ENCODE results near the gene ATAT1. TPM values are rescaled to one million over a fixed set of nuclear protein-coding genes. Genes with fewer than 3 reads are reported as not detected.
"Not testable (repeated sequence)": the region's sequence is repeated elsewhere in the genome, so short reads cannot be mapped to it uniquely, and the experiment has no call there.

The ATAT1 gene
- total RNA-seq, 1 experiment from 2014 or later: 10.3 TPM

DNA sequence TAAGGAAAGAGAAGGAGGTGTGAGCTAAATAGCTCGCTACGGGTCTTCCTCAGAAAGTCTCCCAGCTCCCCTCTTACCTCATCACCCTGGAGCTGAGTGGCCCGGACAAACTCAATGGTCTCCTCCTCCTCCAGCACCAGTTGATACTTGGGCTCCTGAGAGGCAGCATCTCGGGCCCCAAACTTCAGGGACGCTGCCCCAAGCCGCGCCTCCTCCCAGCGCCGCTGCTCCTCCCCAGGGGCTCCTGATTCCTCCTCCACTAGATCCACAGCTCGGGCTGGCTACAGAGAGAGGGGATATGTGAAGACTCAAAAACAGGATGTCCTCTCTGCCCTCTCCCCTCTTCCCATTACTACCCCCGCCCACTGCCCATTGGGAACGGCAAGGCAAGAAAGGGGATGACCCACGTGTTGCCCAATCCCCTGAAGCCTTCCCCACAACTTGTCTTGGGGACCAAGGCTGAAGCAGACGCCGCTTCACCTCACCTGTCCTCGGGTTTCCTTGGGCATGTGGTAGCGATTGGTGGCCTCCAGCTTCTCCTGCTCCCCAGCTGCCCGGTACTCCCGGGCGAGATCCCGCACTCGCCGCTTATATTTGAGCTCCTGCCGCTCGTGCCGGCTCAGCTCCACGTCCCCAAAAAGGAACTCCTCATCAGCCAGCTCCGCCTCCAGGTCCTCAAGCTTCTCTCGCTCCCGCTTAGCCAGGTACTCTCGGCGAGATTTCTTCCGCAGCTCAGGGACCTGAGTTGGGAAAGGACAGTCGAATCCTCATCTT, 38.5 kb downstream of the ATAT1 start:
- H4K20me1 ChIP-seq (ENCODE audit: insufficient read depth, low read depth, low read length): no peaks in the 10 kb centered on the region
- no peak overlapping the region for H3K9ac ChIP-seq (ENCODE audit: low read length)
- H3K4me1 ChIP-seq (ENCODE audit: low read length): no peaks in the 10 kb centered on the region
- H3K9me3 ChIP-seq (ENCODE audit: low read length): no peaks in the 10 kb centered on the region
- H3K4me3 ChIP-seq (ENCODE audit: low read length): no peak overlapping the region
- H3K27ac ChIP-seq (ENCODE audit: low read length): no peak overlapping the region
- H2AFZ ChIP-seq (ENCODE audit: low read length): no peak overlapping the region
- no peaks in the 10 kb centered on the region for H3K9me2 ChIP-seq (replicated peaks; ENCODE audit: insufficient read depth, low read length)
- H3K27me3 ChIP-seq (ENCODE audit: low read length): no peaks in the 10 kb centered on the region
- DNase-seq: no peak
- H3K36me3 ChIP-seq (ENCODE audit: insufficient read depth, low read length): peaks cover 24% of the 10 kb centered on the region; the same call in 1 of the 2 replicates
- no peaks in the 10 kb centered on the region; the same call in 1 of the 2 replicates for H3K79me2 ChIP-seq (ENCODE audit: low read length)
- no peak overlapping the region for H3K4me2 ChIP-seq (ENCODE audit: low read depth, low read length, poor library complexity, severe bottlenecking)

DNA sequence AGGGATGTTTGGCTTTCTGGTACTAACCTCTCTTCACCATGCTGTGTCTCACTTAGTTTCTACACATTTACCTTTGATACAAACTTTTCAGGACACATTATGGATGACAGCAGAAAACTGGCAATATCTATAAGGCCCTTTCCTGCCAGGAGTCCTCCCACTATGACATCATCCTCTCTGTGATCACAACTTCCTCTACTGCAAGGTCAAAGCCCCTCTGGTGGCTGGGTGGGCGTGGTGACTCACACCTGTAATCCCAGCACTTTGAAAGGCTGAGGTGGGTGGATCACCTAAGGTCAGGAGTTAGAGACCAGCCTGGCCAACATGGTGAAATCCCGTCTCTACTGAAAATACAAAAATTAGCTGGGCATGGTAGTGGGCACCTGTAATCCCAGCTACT, 39.6 kb downstream of the ATAT1 start:
- H3K4me1 ChIP-seq (ENCODE audit: low read length); H4K20me1 ChIP-seq (ENCODE audit: insufficient read depth, low read depth, low read length); DNase-seq; H3K79me2 ChIP-seq (ENCODE audit: low read length); H3K27me3 ChIP-seq (ENCODE audit: low read length); H3K9me3 ChIP-seq (ENCODE audit: low read length); H3K9ac ChIP-seq (ENCODE audit: low read length); H2AFZ ChIP-seq (ENCODE audit: low read length); H3K9me2 ChIP-seq (replicated peaks; ENCODE audit: insufficient read depth, low read length); H3K4me2 ChIP-seq (ENCODE audit: low read depth, low read length, poor library complexity, severe bottlenecking); H3K27ac ChIP-seq (ENCODE audit: low read length); H3K4me3 ChIP-seq (ENCODE audit: low read length): not testable (repeated sequence)
- H3K36me3 ChIP-seq (ENCODE audit: insufficient read depth, low read length): peaks cover 23% of the 10 kb centered on the region; the same call in 1 of the 2 replicates

DNA sequence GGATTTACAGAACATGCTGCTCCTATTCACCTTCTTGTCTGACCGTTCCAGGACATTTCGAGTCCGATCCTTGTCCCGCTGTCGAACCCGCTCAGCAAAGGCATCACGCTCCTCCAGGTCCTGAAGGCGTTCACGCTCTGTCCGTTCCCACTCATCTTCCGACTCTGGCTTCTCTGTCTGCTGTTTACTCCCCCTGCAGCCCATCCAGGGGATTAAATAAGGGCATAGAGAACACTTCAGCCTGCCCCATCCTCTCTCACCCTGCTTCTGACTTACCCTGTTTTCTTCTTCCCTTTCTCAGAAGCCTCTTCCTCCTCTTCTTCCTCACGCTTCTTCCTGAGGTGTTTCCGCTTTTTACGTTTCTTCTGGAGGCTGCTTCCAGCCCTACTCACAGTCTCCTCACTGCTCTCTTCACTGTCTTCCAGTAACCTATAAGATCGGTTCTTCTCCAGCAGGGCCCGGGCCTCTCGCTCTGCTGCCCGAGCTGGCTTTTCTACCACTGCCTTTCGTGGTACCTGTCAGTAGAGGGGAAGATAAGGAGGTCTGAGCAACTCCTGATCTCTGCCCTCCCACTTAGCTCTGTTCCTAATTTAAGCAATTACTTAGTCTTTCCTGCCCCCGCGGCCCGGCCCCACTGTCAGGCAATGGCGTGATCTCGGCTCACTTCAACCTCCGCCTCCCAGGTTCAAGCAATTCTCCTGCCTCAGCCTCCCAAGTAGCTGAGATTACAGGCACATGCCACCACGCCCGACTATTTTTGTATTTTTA, 44.3 kb downstream of the ATAT1 start:
- H4K20me1 ChIP-seq (ENCODE audit: insufficient read depth, low read depth, low read length): peaks cover 5% of the 10 kb centered on the region; the same call in 1 of the 2 replicates
- DNase-seq: no peak
- no peaks in the 10 kb centered on the region for H3K27me3 ChIP-seq (ENCODE audit: low read length)
- H3K27ac ChIP-seq (ENCODE audit: low read length): no peak overlapping the region
- H3K9me2 ChIP-seq (replicated peaks; ENCODE audit: insufficient read depth, low read length): no peaks in the 10 kb centered on the region
- H3K79me2 ChIP-seq (ENCODE audit: low read length): peaks cover 24% of the 10 kb centered on the region
- H2AFZ ChIP-seq (ENCODE audit: low read length): no peak overlapping the region
- H3K4me3 ChIP-seq (ENCODE audit: low read length): no peak overlapping the region
- H3K9ac ChIP-seq (ENCODE audit: low read length): 0 out of 2 replicates have a peak overlapping the region, but pooled peaks have one; percentile 94
- H3K36me3 ChIP-seq (ENCODE audit: insufficient read depth, low read length): peaks cover 7% of the 10 kb centered on the region; the same call in 1 of the 2 replicates
- H3K4me1 ChIP-seq (ENCODE audit: low read length): peaks cover 16% of the 10 kb centered on the region
- peak overlapping the region; percentile 81 for H3K4me2 ChIP-seq (ENCODE audit: low read depth, low read length, poor library complexity, severe bottlenecking)
- no peaks in the 10 kb centered on the region for H3K9me3 ChIP-seq (ENCODE audit: low read length)

- Histone ChIP-seq H3K4me2 (ENCODE audit: low read depth, low read length, poor library complexity, severe bottlenecking) (peak within 1 kb of the TSS; percentile 81), H3K9me2 (replicated peaks; ENCODE audit: insufficient read depth, low read length) (no peaks in the 10 kb centered on the region), H3K9me3 (ENCODE audit: low read length) (no peaks in the 10 kb centered on the region), H3K27me3 (ENCODE audit: low read length) (no peaks in the 10 kb centered on the region), H2AFZ (ENCODE audit: low read length) (peak within 1 kb of the TSS; percentile 77), H4K20me1 (ENCODE audit: insufficient read depth, low read depth, low read length) (peaks cover 5% of the 10 kb centered on the region; the same call in 1 of the 2 replicates), H3K79me2 (ENCODE audit: low read length) (peaks cover 24% of the 10 kb centered on the region), H3K4me3 (ENCODE audit: low read length) (peak within 1 kb of the TSS; percentile 99), H3K4me1 (ENCODE audit: low read length) (peaks cover 16% of the 10 kb centered on the region), H3K27ac (ENCODE audit: low read length) (peak within 1 kb of the TSS; percentile 24), H3K9ac (ENCODE audit: low read length) (peak within 1 kb of the TSS; percentile 94), H3K36me3 (ENCODE audit: insufficient read depth, low read length) (peaks cover 17% of the 10 kb centered on the region)
- peak; percentile 98 for DNase-seq
Observed at GRCh38 chr6:30672445-30673253, 46.0 kb downstream of the ATAT1 start, which contains the start of gene DHX16. Gene DHX16 (minus strand): TSS chr6:30673006. CDS start chr6:30672841, 165 bp downstream.

GRCh38 chr6:30676660-30677285, 50.1 kb downstream of the ATAT1 start:
- H3K27me3 ChIP-seq (ENCODE audit: low read length): no peaks in the 10 kb centered on the region
- DNase-seq: no peak
- no peak overlapping the region for H3K27ac ChIP-seq (ENCODE audit: low read length)
- H3K9ac ChIP-seq (ENCODE audit: low read length): no peak overlapping the region
- peaks cover 35% of the 10 kb centered on the region for H3K79me2 ChIP-seq (ENCODE audit: low read length)
- H3K36me3 ChIP-seq (ENCODE audit: insufficient read depth, low read length): peaks cover 21% of the 10 kb centered on the region
- no peaks in the 10 kb centered on the region for H3K9me2 ChIP-seq (replicated peaks; ENCODE audit: insufficient read depth, low read length)
- H4K20me1 ChIP-seq (ENCODE audit: insufficient read depth, low read depth, low read length): peaks cover 5% of the 10 kb centered on the region; the same call in 1 of the 2 replicates
- no peak overlapping the region for H3K4me2 ChIP-seq (ENCODE audit: low read depth, low read length, poor library complexity, severe bottlenecking)
- H3K9me3 ChIP-seq (ENCODE audit: low read length): no peaks in the 10 kb centered on the region
- H3K4me3 ChIP-seq (ENCODE audit: low read length): no peak overlapping the region
- H2AFZ ChIP-seq (ENCODE audit: low read length): no peak overlapping the region
- H3K4me1 ChIP-seq (ENCODE audit: low read length): peaks cover 39% of the 10 kb centered on the region

GRCh38 chr6:30678964-30679726, 52.5 kb downstream of the ATAT1 start:
- DNase-seq: peak; percentile 95
- peak overlapping the region; percentile 79 for H3K27ac ChIP-seq (ENCODE audit: low read length)
- H3K4me2 ChIP-seq (ENCODE audit: low read depth, low read length, poor library complexity, severe bottlenecking): peak overlapping the region; percentile 97
- H2AFZ ChIP-seq (ENCODE audit: low read length): no peak overlapping the region
- peaks cover 47% of the 10 kb centered on the region for H3K4me1 ChIP-seq (ENCODE audit: low read length)
- H3K9me2 ChIP-seq (replicated peaks; ENCODE audit: insufficient read depth, low read length): no peaks in the 10 kb centered on the region
- peak overlapping the region; percentile 80 for H3K4me3 ChIP-seq (ENCODE audit: low read length)
- peaks cover 48% of the 10 kb centered on the region for H3K79me2 ChIP-seq (ENCODE audit: low read length)
- peaks cover 6% of the 10 kb centered on the region; the same call in 1 of the 2 replicates for H4K20me1 ChIP-seq (ENCODE audit: insufficient read depth, low read depth, low read length)
- no peaks in the 10 kb centered on the region for H3K9me3 ChIP-seq (ENCODE audit: low read length)
- peak overlapping the region; percentile 64 for H3K9ac ChIP-seq (ENCODE audit: low read length)
- H3K36me3 ChIP-seq (ENCODE audit: insufficient read depth, low read length): peaks cover 26% of the 10 kb centered on the region
- H3K27me3 ChIP-seq (ENCODE audit: low read length): no peaks in the 10 kb centered on the region

Data from Karpas-422 (cell line).